Ishikawa (cell line): ENCODE results near the gene TMEM245.

Source experiments
- CEBPB ChIP-seq: IDR thresholded peaks from 2 replicates; pipeline ENCODE4 v1.6.1; 2012
- CREB1 ChIP-seq: IDR thresholded peaks from 2 replicates; pipeline ENCODE4 v1.6.1; 2012; ENCODE audit warnings: low read depth
- EGR1 ChIP-seq: IDR thresholded peaks from 2 replicates; pipeline ENCODE4 v1.6.1; 2012
- EP300 ChIP-seq: IDR thresholded peaks from 2 replicates; pipeline ENCODE4 v1.6.1; 2012; ENCODE audit warnings: borderline replicate concordance
- FOXM1 ChIP-seq: IDR thresholded peaks from 2 replicates; pipeline ENCODE4 v1.6.1; 2012; ENCODE audit warnings: low read depth, borderline replicate concordance
- NFIC ChIP-seq: IDR thresholded peaks from 2 replicates; pipeline ENCODE4 v1.6.1; 2012
- REST ChIP-seq: IDR thresholded peaks from 2 replicates; pipeline ENCODE4 v1.6.1; 2012; ENCODE audit warnings: low read depth, mild to moderate bottlenecking
- TCF12 ChIP-seq: IDR thresholded peaks from 2 replicates; pipeline ENCODE4 v1.6.1; 2012; ENCODE audit warnings: low read depth
- TEAD4 ChIP-seq: IDR thresholded peaks from 2 replicates; pipeline ENCODE4 v1.6.1; 2012
- YY1 ChIP-seq: IDR thresholded peaks from 2 replicates; pipeline ENCODE4 v1.6.1; 2012; ENCODE audit warnings: low read depth
- ZBTB7A ChIP-seq: IDR thresholded peaks from 2 replicates; pipeline ENCODE4 v1.6.1; 2012; ENCODE audit warnings: low read depth
- TF ChIP-seq, protein P1 (sequence below): IDR thresholded peaks from 2 replicates; pipeline ENCODE4 v1.6.1; 2012
- TF ChIP-seq, protein P2 (sequence below): IDR thresholded peaks from 2 replicates; pipeline ENCODE4 v1.6.1; 2012

Gene TMEM245

DNA sequence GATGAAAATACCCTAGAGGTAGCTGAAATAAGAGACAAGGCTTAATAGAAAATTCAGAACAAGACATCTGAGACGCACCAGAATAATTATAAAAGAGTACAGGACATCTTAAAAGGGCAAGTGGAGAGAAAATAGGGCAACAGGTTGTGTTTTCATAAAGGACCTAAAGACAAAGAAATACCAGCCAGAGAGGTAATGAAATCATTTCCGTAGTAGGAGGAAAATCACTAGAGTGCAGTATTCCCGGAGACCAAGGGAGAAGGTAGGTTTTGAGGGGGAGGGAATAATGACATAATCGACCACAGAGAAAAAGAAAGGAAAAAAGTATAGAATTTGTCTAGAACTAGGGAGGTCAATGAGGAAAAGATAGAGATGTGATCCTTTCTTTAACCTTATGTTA lies 80.2 kb downstream of the TMEM245 start:
- TF ChIP-seq NFIC: no peak
- no peak for TF ChIP-seq FOXM1
- TF ChIP-seq CREB1: no peak
- no peak for TF ChIP-seq YY1
- no peak for TF ChIP-seq EGR1
- TF ChIP-seq, protein P1, sequence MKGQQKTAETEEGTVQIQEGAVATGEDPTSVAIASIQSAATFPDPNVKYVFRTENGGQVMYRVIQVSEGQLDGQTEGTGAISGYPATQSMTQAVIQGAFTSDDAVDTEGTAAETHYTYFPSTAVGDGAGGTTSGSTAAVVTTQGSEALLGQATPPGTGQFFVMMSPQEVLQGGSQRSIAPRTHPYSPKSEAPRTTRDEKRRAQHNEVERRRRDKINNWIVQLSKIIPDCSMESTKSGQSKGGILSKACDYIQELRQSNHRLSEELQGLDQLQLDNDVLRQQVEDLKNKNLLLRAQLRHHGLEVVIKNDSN: no peak
- TF ChIP-seq ZBTB7A: no peak
- TF ChIP-seq REST: no peak
- no peak for TF ChIP-seq CEBPB
- TF ChIP-seq, protein P2, sequence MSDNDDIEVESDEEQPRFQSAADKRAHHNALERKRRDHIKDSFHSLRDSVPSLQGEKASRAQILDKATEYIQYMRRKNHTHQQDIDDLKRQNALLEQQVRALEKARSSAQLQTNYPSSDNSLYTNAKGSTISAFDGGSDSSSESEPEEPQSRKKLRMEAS: no peak

GRCh38 chr9:109037946-109038715 lies 81.6 kb downstream of the TMEM245 start:
- TF ChIP-seq EP300: no peak
- no peak for TF ChIP-seq FOXM1
- TF ChIP-seq REST: no peak

GRCh38 chr9:109036744-109037680 lies 82.7 kb downstream of the TMEM245 start:
- TF ChIP-seq YY1 (no peak), EGR1 (no peak)

GRCh38 chr9:109035684-109036423 lies 83.9 kb downstream of the TMEM245 start:
- TF ChIP-seq EP300 (peak; percentile 51; the same call in 1 of the 2 replicates), TCF12 (peak; percentile 48; the same call in 1 of the 2 replicates), ZBTB7A (no peak), TEAD4 (peak; percentile 84), FOXM1 (no peak; the same call in 1 of the 2 replicates), NFIC (peak; percentile 82), REST (no peak), CREB1 (no peak)
